Liver (tissue), 9 donors: ENCODE results near the gene SPRR2A. TPM values are rescaled to one million over a fixed set of nuclear protein-coding genes. Genes with fewer than 3 reads are reported as not detected.

Source experiments
- DNase-seq: peaks from one replicate; pipeline ENCODE4 v3.0.0-alpha.2; 2017; ENCODE audit warnings: low spot score
- H3K27ac ChIP-seq, 2 donors: one replicate each; pipeline ENCODE4 v1.7.0; 2013; ENCODE audit warnings: inconsistent platforms in 2 of 2, low read length in 2 of 2, control low read depth in 1 of 2, low read depth in 1 of 2, mild to moderate bottlenecking in 1 of 2
- H3K27me3 ChIP-seq, 4 donors: one replicate each; pipeline versions ENCODE4 v1.6.1 to v1.7.0; 2013; ENCODE audit warnings: low read length in 3 of 4, inconsistent platforms in 1 of 4, mild to moderate bottlenecking in 1 of 4, moderate library complexity in 1 of 4; ENCODE audit not compliant: control insufficient read depth in 4 of 4, insufficient read depth in 4 of 4
- H3K36me3 ChIP-seq, 4 donors: one replicate each; pipeline versions ENCODE4 v1.6.1 to v1.7.0; 2013; ENCODE audit warnings: low read length in 3 of 4, mild to moderate bottlenecking in 3 of 4, low read depth in 1 of 4, moderate library complexity in 1 of 4; ENCODE audit not compliant: control insufficient read depth in 4 of 4, insufficient read depth in 3 of 4
- H3K4me1 ChIP-seq, 4 donors: one replicate each; pipeline versions ENCODE4 v1.6.1 to v1.7.0; 2013; ENCODE audit warnings: low read length in 3 of 4, mild to moderate bottlenecking in 3 of 4, moderate library complexity in 1 of 4; ENCODE audit not compliant: control insufficient read depth in 4 of 4, insufficient read depth in 4 of 4
- H3K4me3 ChIP-seq, 3 donors: one replicate each; pipeline versions ENCODE4 v1.6.1 to v1.7.0; 2013; ENCODE audit warnings: low read length in 3 of 3, control low read depth in 1 of 3, low read depth in 1 of 3, mild to moderate bottlenecking in 1 of 3
- H3K9ac ChIP-seq, 2 donors: one replicate each; pipeline ENCODE4 v1.7.0; 2013; ENCODE audit warnings: low read length in 2 of 2, mild to moderate bottlenecking in 2 of 2, moderate library complexity in 2 of 2, control low read depth in 1 of 2, low read depth in 1 of 2
- H3K9me3 ChIP-seq, 4 donors: one replicate each; pipeline versions ENCODE4 v1.6.1 to v1.7.0; 2013; ENCODE audit warnings: low read length in 3 of 4; ENCODE audit not compliant: control insufficient read depth in 4 of 4
- ATF3 ChIP-seq: IDR thresholded peaks from 2 replicates; pipeline ENCODE4 v1.6.1; 2016; ENCODE audit warnings: antibody characterized with exemption
- CTCF ChIP-seq: fragments of 150-350 bp; IDR thresholded peaks from 2 replicates; pipeline ENCODE4 v1.5.1; 2017; ENCODE audit warnings: improper control_type of control experiment, low read depth, low read length; ENCODE audit not compliant: missing input control
- EGR1 ChIP-seq, 2 donors: IDR thresholded peaks; 2 replicates each; pipeline ENCODE4 v1.6.1; 2016 to 2018; ENCODE audit warnings: antibody characterized with exemption in 2 of 2, low read depth in 2 of 2
- FOXA1 ChIP-seq: IDR thresholded peaks from 2 replicates; pipeline ENCODE4 v1.6.1; 2016; ENCODE audit warnings: antibody characterized with exemption
- FOXA2 ChIP-seq: IDR thresholded peaks from 2 replicates; pipeline ENCODE4 v1.6.1; 2016; ENCODE audit warnings: antibody characterized with exemption
- GABPA ChIP-seq, 2 donors: IDR thresholded peaks in 1 of 2; conservative IDR thresholded peaks in 1 of 2; 2 replicates each; pipeline ENCODE4 v1.6.1; 2016; ENCODE audit warnings: antibody characterized with exemption in 2 of 2, mild to moderate bottlenecking in 1 of 2, moderate library complexity in 1 of 2
- HNF4A ChIP-seq, 2 donors: conservative IDR thresholded peaks; 2 replicates each; pipeline ENCODE4 v1.6.1; 2016; ENCODE audit warnings: antibody characterized with exemption in 2 of 2, mild to moderate bottlenecking in 2 of 2
- HNF4G ChIP-seq: IDR thresholded peaks from 2 replicates; pipeline ENCODE4 v1.6.1; 2016; ENCODE audit warnings: antibody characterized with exemption
- JUND ChIP-seq, 2 donors: IDR thresholded peaks; 2 replicates each; pipeline ENCODE4 v1.6.1; 2016; ENCODE audit warnings: antibody characterized with exemption in 2 of 2
- NR2F2 ChIP-seq: IDR thresholded peaks from 2 replicates; pipeline ENCODE4 v1.6.1; 2016; ENCODE audit warnings: antibody characterized with exemption
- RAD21 ChIP-seq, 2 donors: IDR thresholded peaks; 2 replicates each; pipeline ENCODE4 v1.6.1; 2016; ENCODE audit warnings: antibody characterized with exemption in 2 of 2, mild to moderate bottlenecking in 2 of 2
- REST ChIP-seq: IDR thresholded peaks from 2 replicates; pipeline ENCODE4 v1.6.1; 2016; ENCODE audit warnings: antibody characterized with exemption, mild to moderate bottlenecking
- RXRA ChIP-seq, 2 donors: IDR thresholded peaks; 2 replicates each; pipeline ENCODE4 v1.6.1; 2017 to 2018; ENCODE audit warnings: antibody characterized with exemption in 2 of 2, mild to moderate bottlenecking in 1 of 2
- SP1 ChIP-seq: IDR thresholded peaks from 2 replicates; pipeline ENCODE4 v1.6.1; 2018; ENCODE audit warnings: antibody characterized with exemption, mild to moderate bottlenecking
- TAF1 ChIP-seq: conservative IDR thresholded peaks from 2 replicates; pipeline ENCODE4 v1.6.1; 2016; ENCODE audit warnings: antibody characterized with exemption, mild to moderate bottlenecking
- YY1 ChIP-seq: IDR thresholded peaks from 2 replicates; pipeline ENCODE4 v1.6.1; 2016; ENCODE audit warnings: antibody characterized with exemption, mild to moderate bottlenecking
- ZBTB33 ChIP-seq: IDR thresholded peaks from 2 replicates; pipeline ENCODE4 v1.6.1; 2016; ENCODE audit warnings: antibody characterized with exemption
- WGBS: extraction: QIAGEN DNeasy Blood & Tissue Kit; methylation state at CpG from one replicate; pipeline ENCODE4 v1.1.7; 2013; 5-methylcytosine and 5-hydroxymethylcytosine counted together
- polyA plus RNA-seq, 2 donors: library from polyadenylated mRNA; stranded (reverse) in 1 of 2; unstranded in 1 of 2; fragments of 200-250 nt in 1 of 2; fragments of >200 nt in 1 of 2; fragmentation: Nextera tagmentation in 1 of 2; extraction: Ambion mirVana in 1 of 2; gene quantifications; one replicate each; pipeline versions ENCODE4 v1.2.1 to v1.2.3, GENCODE V29; 2013 to 2015
- total RNA-seq, 2 donors: library from RNA; depleted of rRNA; stranded (reverse); fragments of >200 nt; gene quantifications; one replicate each; pipeline ENCODE4 v1.2.3, GENCODE V29; 2014
- donor health status: healthy.
- donor health status: healthy.
- donor health status: healthy.
- donor health status: healthy.
- donor health status: healthy.

SPRR2A gene
- total and polyA plus RNA-seq, 4 donors = not detected

GRCh38 chr1:153035211-153035610 lies 22.1 kb downstream of the SPRR2A start:
- no peak overlapping the region for H3K4me3 ChIP-seq
- H3K4me1 ChIP-seq = no peaks in the 10 kb centered on the region
- no peak for DNase-seq
- H3K27ac ChIP-seq = no peak overlapping the region
- no peak for TF ChIP-seq RXRA (IDR thresholded peaks at IDR 0.05)
- no peak for TF ChIP-seq ATF3
- TF ChIP-seq REST = no peak
- TF ChIP-seq NR2F2 = no peak
- TF ChIP-seq HNF4A (conservative IDR thresholded peaks at IDR 0.05) = no peak
- no peak for TF ChIP-seq TAF1
- TF ChIP-seq RAD21 (IDR thresholded peaks at IDR 0.05) = no peak
- TF ChIP-seq HNF4G = no peak
- TF ChIP-seq ZBTB33 = no peak
- TF ChIP-seq EGR1 (IDR thresholded peaks at IDR 0.05; ENCODE audit: low read depth in 2 of 2) = no peak
- TF ChIP-seq GABPA (IDR thresholded peaks at IDR 0.05 in 1 of 2, conservative IDR thresholded peaks at IDR 0.05 in 1 of 2) = no peak
- TF ChIP-seq CTCF = no peak
- TF ChIP-seq SP1 = no peak
- no peak for TF ChIP-seq FOXA2
- no peak for TF ChIP-seq FOXA1
- TF ChIP-seq JUND (IDR thresholded peaks at IDR 0.05) = no peak
- H3K9ac ChIP-seq = no peak overlapping the region
- H3K36me3 ChIP-seq = no peaks in the 10 kb centered on the region
- no peaks in the 10 kb centered on the region for H3K9me3 ChIP-seq
- H3K27me3 ChIP-seq = peaks cover 0 to 5% (median 0%) of the 10 kb centered on the region in 4 donors
- WGBS = 72% methylated on average over 1 of the region's 1 CpG

- Histone ChIP-seq H3K4me3 (no peak overlapping the region), H3K27me3 (peaks cover 0 to 5% (median 0%) of the 10 kb centered on the region in 4 donors), H3K27ac (no peak overlapping the region), H3K4me1 (no peaks in the 10 kb centered on the region), H3K36me3 (no peaks in the 10 kb centered on the region), H3K9me3 (no peaks in the 10 kb centered on the region), H3K9ac (no peak overlapping the region)
- 45% methylated on average over 3 of the region's 3 CpGs for WGBS
- TF ChIP-seq YY1 = no peak
- peak in 1 of 2 donors; percentile 26 for TF ChIP-seq RAD21 (IDR thresholded peaks at IDR 0.05)
- DNase-seq = no peak
These were observed 24.5 kb downstream of the SPRR2A start for GRCh38 chr1:153032677-153033308.
